22Rv1 (cell line): ENCODE results near the gene DEFB132.

Experiments used
- ZFX ChIP-seq: fragments of 450-650 bp; IDR thresholded peaks from 2 replicates; pipeline ENCODE4 v1.6.1; 2017; ENCODE audit warnings: antibody characterized with exemption, borderline replicate concordance
- TF ChIP-seq, protein P1 (sequence below): fragments of 450-650 bp; IDR thresholded peaks from 2 replicates; pipeline ENCODE4 v1.5.1; 2017; ENCODE audit warnings: mild to moderate bottlenecking

DNA sequence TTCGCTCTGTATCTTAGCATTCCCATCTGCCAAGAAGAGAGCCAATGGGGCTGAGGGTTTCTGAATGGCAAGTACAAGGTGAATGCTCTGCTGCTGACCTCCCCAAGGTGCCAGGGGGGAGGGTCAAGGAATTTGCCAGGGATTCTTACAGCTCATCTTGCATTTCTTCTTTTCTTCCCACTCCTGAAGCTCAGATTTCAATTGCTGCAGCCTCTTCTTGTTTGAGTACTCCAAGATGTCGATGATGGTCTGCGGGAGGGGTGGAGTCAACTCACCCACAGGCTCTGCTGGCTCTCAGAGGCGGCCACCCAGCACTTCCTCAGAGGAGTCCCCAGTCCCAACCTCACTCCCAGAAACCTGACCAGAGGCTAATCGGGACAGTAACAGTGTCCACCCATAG, 20.7 kb downstream of the DEFB132 start:
- TF ChIP-seq, protein P1, sequence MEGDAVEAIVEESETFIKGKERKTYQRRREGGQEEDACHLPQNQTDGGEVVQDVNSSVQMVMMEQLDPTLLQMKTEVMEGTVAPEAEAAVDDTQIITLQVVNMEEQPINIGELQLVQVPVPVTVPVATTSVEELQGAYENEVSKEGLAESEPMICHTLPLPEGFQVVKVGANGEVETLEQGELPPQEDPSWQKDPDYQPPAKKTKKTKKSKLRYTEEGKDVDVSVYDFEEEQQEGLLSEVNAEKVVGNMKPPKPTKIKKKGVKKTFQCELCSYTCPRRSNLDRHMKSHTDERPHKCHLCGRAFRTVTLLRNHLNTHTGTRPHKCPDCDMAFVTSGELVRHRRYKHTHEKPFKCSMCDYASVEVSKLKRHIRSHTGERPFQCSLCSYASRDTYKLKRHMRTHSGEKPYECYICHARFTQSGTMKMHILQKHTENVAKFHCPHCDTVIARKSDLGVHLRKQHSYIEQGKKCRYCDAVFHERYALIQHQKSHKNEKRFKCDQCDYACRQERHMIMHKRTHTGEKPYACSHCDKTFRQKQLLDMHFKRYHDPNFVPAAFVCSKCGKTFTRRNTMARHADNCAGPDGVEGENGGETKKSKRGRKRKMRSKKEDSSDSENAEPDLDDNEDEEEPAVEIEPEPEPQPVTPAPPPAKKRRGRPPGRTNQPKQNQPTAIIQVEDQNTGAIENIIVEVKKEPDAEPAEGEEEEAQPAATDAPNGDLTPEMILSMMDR = no peak
- no peak for TF ChIP-seq ZFX
